GM20000 (cell line): ENCODE measurements around the gene PTMS.

Experiments
- DNase-seq: peaks from one replicate; pipeline ENCODE4 v3.0.0; 2012; ENCODE audit warnings: low spot score
- CTCF ChIP-seq: IDR thresholded peaks from 2 replicates; pipeline ENCODE4 v1.5.1; 2012; ENCODE audit warnings: mild to moderate bottlenecking, control low read depth; ENCODE audit errors: extremely low read depth, missing control alignments

The PTMS gene

GRCh38 chr12:6779708-6780432, 13.7 kb downstream of the PTMS start:
- no peak for TF ChIP-seq CTCF
- DNase-seq = no peak

GRCh38 chr12:6780573-6780972, 14.4 kb downstream of the PTMS start:
- no peak for TF ChIP-seq CTCF
- no peak for DNase-seq

- DNase-seq = no peak
- no peak for TF ChIP-seq CTCF
Measured at GRCh38 chr12:6782119-6782518, 16.0 kb downstream of the PTMS start.

- DNase-seq = no peak
- no peak for TF ChIP-seq CTCF
Measured at GRCh38 chr12:6782850-6783566, 16.8 kb downstream of the PTMS start.

GRCh38 chr12:6783828-6784227, 17.7 kb downstream of the PTMS start:
- no peak for DNase-seq
- no peak for TF ChIP-seq CTCF

- TF ChIP-seq CTCF = no peak
- no peak for DNase-seq
Measured at GRCh38 chr12:6784296-6784695, 18.1 kb downstream of the PTMS start.

GRCh38 chr12:6784761-6785160, 18.6 kb downstream of the PTMS start:
- DNase-seq = no peak
- no peak for TF ChIP-seq CTCF
